ENCODE results near the gene ITGB1BP1. TPM values are rescaled to one million over a fixed set of nuclear protein-coding genes. Genes with fewer than 3 reads are reported as not detected.

ITGB1BP1 gene
- total and polyA plus RNA-seq, 2 of the 13 experiments (the other 11 are each of a cell fraction or from before 2014, with no cell fraction given) = 106 to 108 TPM

DNA sequence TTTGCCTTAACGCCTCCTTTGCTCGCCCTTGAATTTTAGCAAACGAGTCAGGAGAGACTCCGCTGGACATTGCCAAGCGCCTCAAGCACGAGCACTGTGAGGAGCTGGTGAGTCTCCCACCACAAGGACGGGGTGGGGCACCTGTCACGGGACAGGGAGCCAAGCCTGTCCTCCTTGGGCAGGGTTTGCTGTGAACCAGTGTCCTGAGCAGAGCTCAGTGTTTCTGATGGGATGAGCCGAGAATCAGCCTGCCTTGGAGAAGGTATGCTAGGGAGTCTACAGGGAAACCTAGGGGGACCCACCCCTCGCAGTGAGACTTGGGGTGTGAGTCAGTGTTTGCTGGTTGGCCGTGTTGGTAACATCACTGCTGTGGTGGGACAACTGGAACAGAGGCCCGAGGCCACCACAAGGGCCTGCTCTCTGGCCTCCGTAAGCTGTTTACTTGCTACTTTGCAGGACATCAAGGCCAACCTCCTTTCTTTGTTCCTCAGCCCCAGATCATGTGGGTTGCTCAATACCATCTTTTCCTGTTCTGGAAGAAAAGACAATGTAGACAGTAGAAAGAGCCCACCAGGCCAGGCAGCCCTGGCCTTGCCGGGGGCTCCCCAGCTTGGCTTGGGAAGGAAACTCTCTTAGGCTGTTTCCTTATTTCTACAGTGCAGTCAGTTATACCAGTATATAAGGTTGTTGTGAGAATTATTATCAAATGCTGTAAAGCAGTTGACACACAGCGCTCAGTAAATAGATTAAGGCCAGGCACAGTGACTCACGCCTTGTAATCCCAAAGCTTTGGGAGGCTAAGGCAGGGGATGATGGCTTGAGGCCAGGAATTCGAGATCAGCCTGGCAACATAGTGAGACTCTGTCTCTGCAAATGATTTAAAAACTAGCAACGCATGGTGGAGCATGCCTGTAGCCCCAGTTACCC is 42.4 kb downstream of the ITGB1BP1 start (continued):
- TF ChIP-seq ZHX2 (IDR thresholded peaks at IDR 0.05; ENCODE audit: low read depth) (no peak; the same call in 1 of the 2 replicates), ZHX2 (CRISPR knock-in tag; IDR thresholded peaks at IDR 0.05; ENCODE audit: borderline replicate concordance) (no peak), MAFK (conservative IDR thresholded peaks at IDR 0.05 in 1 of 2, IDR thresholded peaks at IDR 0.05 in 1 of 2; ENCODE audit: low read length in 2 of 2) (no peak), HDAC2 (CRISPR knock-in tag; IDR thresholded peaks at IDR 0.05) (peak; percentile 31; the same call in 1 of the 2 replicates), NCOA2 (CRISPR knock-in tag; IDR thresholded peaks at IDR 0.05) (no peak), HOXA5 (CRISPR knock-in tag; IDR thresholded peaks at IDR 0.05) (0 out of 2 replicates have a peak, but pooled peaks have one; percentile 54), ZNF768 (CRISPR knock-in tag; IDR thresholded peaks at IDR 0.05) (0 out of 2 replicates have a peak, but pooled peaks have one; percentile 8), ZNF274 (CRISPR knock-in tag; IDR thresholded peaks at IDR 0.05) (peak; percentile 44; the same call in 1 of the 2 replicates), CBX1 (IDR thresholded peaks at IDR 0.05; ENCODE audit: low read depth) (no peak), MXD3 (CRISPR knock-in tag; IDR thresholded peaks at IDR 0.05) (no peak), HCFC1 (IDR thresholded peaks at IDR 0.05; ENCODE audit: low read depth, low read length) (no peak), MEIS2 (CRISPR knock-in tag; IDR thresholded peaks at IDR 0.05) (0 out of 2 replicates have a peak, but pooled peaks have one; percentile 51), KDM4B (CRISPR knock-in tag; IDR thresholded peaks at IDR 0.05) (no peak), CBFB (CRISPR knock-in tag; IDR thresholded peaks at IDR 0.05) (no peak), ZNF503 (CRISPR knock-in tag; IDR thresholded peaks at IDR 0.05) (peak; percentile 76; the same call in 1 of the 2 replicates), KLF13 (CRISPR knock-in tag; IDR thresholded peaks at IDR 0.05) (no peak), FOXO1 (CRISPR knock-in tag; IDR thresholded peaks at IDR 0.05) (peak; percentile 91)
- TF ChIP-seq, protein P1, sequence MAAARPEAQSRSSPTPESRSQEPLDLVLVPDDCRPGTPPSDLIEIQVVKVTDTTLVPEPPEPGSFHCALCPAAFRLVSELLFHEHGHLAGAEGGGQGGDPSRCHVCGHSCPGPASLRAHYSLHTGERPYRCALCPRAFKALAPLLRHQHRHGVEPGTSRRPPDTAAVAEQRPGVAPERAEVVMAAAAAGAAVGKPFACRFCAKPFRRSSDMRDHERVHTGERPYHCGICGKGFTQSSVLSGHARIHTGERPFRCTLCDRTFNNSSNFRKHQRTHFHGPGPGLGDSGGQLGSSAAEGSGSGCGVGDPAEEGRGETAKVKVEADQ (CRISPR knock-in tag; IDR thresholded peaks at IDR 0.05; ENCODE audit: borderline replicate concordance) = 0 out of 2 replicates have a peak, but pooled peaks have one; percentile 48

Data from HepG2 (cell line).